Measurements from ENCODE around the gene SIM2.

The SIM2 gene

GRCh38 chr21:36744560-36745231 lies 45.8 kb downstream of the SIM2 start:
- H3K27ac ChIP-seq: no peak overlapping the region
- H3K36me3 ChIP-seq (replicated peaks): no peaks in the 10 kb centered on the region
- H3K27me3 ChIP-seq (replicated peaks): no peaks in the 10 kb centered on the region
- in situ Hi-C loops (cut with HindIII; ENCODE audit: low pct_ligation_motif_present, low sequenced_read_pairs): no loop called here
- DNase-seq: no peak
- no peak overlapping the region for H3K4me3 ChIP-seq (ENCODE audit: low read depth, low read length)
- TF ChIP-seq, protein P1, sequence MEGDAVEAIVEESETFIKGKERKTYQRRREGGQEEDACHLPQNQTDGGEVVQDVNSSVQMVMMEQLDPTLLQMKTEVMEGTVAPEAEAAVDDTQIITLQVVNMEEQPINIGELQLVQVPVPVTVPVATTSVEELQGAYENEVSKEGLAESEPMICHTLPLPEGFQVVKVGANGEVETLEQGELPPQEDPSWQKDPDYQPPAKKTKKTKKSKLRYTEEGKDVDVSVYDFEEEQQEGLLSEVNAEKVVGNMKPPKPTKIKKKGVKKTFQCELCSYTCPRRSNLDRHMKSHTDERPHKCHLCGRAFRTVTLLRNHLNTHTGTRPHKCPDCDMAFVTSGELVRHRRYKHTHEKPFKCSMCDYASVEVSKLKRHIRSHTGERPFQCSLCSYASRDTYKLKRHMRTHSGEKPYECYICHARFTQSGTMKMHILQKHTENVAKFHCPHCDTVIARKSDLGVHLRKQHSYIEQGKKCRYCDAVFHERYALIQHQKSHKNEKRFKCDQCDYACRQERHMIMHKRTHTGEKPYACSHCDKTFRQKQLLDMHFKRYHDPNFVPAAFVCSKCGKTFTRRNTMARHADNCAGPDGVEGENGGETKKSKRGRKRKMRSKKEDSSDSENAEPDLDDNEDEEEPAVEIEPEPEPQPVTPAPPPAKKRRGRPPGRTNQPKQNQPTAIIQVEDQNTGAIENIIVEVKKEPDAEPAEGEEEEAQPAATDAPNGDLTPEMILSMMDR (IDR thresholded peaks at IDR 0.05; ENCODE audit: low read depth, low read length, missing control alignments): no peak

DNA sequence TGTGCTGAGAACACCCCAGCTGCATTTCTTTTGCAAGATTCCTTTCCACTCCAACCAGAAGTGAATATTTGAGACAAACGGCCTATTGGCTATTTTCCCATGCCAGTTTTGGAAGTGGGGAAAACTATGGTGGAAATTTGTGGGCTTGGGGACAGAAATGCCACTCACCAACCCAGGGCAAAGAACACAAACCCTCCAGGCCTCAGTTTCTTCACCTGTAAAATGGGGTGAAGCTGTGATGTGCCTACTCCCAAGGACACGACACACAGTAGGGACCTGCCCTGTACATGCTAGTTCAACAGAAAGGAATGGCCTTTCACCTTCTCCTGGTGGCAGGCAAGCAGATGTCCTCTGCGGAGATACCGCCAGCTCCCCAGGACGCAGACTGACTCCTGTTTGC lies 46.5 kb downstream of the SIM2 start:
- H3K4me3 ChIP-seq (ENCODE audit: low read depth, low read length): no peak overlapping the region
- H3K27me3 ChIP-seq (replicated peaks): no peaks in the 10 kb centered on the region
- no peaks in the 10 kb centered on the region for H3K36me3 ChIP-seq (replicated peaks)
- no peak overlapping the region for H3K27ac ChIP-seq
- DNase-seq: no peak
- TF ChIP-seq, protein P1 (IDR thresholded peaks at IDR 0.05; ENCODE audit: low read depth, low read length, missing control alignments): no peak
- in situ Hi-C loops (cut with HindIII; ENCODE audit: low pct_ligation_motif_present, low sequenced_read_pairs): no loop called here

DNA sequence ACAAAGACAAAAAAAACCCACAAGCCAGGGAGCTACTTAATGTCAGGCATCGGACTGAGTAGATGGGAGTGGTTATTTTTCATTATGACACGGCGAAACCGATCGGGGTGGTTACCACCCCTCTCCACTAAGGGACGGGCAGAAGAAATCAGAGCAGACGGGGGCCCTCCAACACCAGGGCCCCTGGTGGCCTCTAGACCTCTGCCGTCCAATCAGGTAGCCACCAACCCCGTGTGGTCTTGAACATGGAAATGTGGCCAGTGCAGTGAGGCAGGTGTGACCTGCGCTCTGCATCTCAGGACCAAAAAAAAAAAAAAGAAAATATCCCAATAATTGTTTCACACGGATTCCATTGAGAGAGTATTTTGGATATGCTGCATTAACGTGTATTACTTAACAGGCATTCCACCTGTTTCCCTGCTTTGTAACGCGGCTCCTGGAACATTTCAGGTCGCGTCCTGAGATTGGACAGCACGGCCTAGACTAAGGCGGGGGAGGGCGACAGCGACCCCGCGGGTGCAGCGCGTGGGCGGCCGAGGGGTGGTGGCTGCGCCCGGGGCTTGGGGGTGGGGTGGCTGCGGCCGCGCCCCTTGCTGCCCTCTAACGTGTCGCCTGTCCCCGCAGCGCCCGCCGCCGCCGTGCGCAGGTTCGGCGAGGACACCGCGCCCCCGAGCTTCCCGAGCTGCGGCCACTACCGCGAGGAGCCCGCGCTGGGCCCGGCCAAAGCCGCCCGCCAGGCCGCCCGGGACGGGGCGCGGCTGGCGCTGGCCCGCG lies 48.3 kb downstream of the SIM2 start:
- in situ Hi-C loops (cut with HindIII; ENCODE audit: low pct_ligation_motif_present, low sequenced_read_pairs): no loop called here
- TF ChIP-seq, protein P1 (IDR thresholded peaks at IDR 0.05; ENCODE audit: low read depth, low read length, missing control alignments): no peak

GRCh38 chr21:36747815-36748383 lies 49.0 kb downstream of the SIM2 start:
- peak; percentile 18 for DNase-seq
- no peaks in the 10 kb centered on the region for H3K27me3 ChIP-seq (replicated peaks)
- in situ Hi-C loops (cut with HindIII; ENCODE audit: low pct_ligation_motif_present, low sequenced_read_pairs): no loop called here
- H3K27ac ChIP-seq: no peak overlapping the region
- H3K4me3 ChIP-seq (ENCODE audit: low read depth, low read length): peak overlapping the region; percentile 42
- TF ChIP-seq, protein P1 (IDR thresholded peaks at IDR 0.05; ENCODE audit: low read depth, low read length, missing control alignments): peak; percentile 32
- no peaks in the 10 kb centered on the region for H3K36me3 ChIP-seq (replicated peaks)

More for the DNA sequence above, 48.3 kb downstream of the SIM2 start:
- no peaks in the 10 kb centered on the region for H3K27me3 ChIP-seq (replicated peaks)
- DNase-seq: no peak
- H3K4me3 ChIP-seq (ENCODE audit: low read depth, low read length): peak overlapping the region; percentile 37
- no peak overlapping the region for H3K27ac ChIP-seq
- no peaks in the 10 kb centered on the region for H3K36me3 ChIP-seq (replicated peaks)

GRCh38 chr21:36749935-36750575 lies 51.1 kb downstream of the SIM2 start:
- Histone ChIP-seq H3K4me3 (ENCODE audit: low read depth, low read length) (no peak overlapping the region), H3K36me3 (replicated peaks) (no peaks in the 10 kb centered on the region), H3K27ac (peak overlapping the region; percentile 43), H3K27me3 (replicated peaks) (no peaks in the 10 kb centered on the region)
- in situ Hi-C loops (cut with HindIII; ENCODE audit: low pct_ligation_motif_present, low sequenced_read_pairs): no loop called here
- DNase-seq: peak; percentile 73
- TF ChIP-seq, protein P1 (IDR thresholded peaks at IDR 0.05; ENCODE audit: low read depth, low read length, missing control alignments): no peak

Measured in brain microvascular endothelial cell (primary cell).